Neuronal stem cell (in vitro differentiated cells): Measurements from ENCODE around the gene GRM7.

Experiments used
- DNase-seq: peaks from one replicate; pipeline ENCODE4 v3.0.0-alpha.2; 2013; ENCODE audit warnings: low spot score
- H2AFZ ChIP-seq: one replicate; pipeline ENCODE4 v1.6.1; 2013; ENCODE audit warnings: mild to moderate bottlenecking, low read length, inconsistent platforms
- H2AK5ac ChIP-seq: 2 replicates; pipeline ENCODE4 v1.6.1; 2013; ENCODE audit warnings: low read depth, mild to moderate bottlenecking, inconsistent platforms, low read length, moderate library complexity, mixed read lengths
- H2BK120ac ChIP-seq: 2 replicates; pipeline ENCODE4 v1.6.1; 2013; ENCODE audit warnings: low read depth, mild to moderate bottlenecking, inconsistent platforms, low read length, moderate library complexity, mixed read lengths
- H2BK12ac ChIP-seq: one replicate; pipeline ENCODE4 v1.6.1; 2013; ENCODE audit warnings: low read length, inconsistent platforms
- H2BK15ac ChIP-seq: 2 replicates; pipeline ENCODE4 v1.6.1; 2013; ENCODE audit warnings: mild to moderate bottlenecking, low read length, inconsistent platforms, mixed read lengths
- H2BK5ac ChIP-seq: one replicate; pipeline ENCODE4 v1.6.1; 2013; ENCODE audit warnings: inconsistent platforms, mild to moderate bottlenecking, low read length, moderate library complexity
- H3K14ac ChIP-seq: one replicate; pipeline ENCODE4 v1.6.1; 2013; ENCODE audit warnings: low read length, inconsistent platforms
- H3K18ac ChIP-seq: 2 replicates; pipeline ENCODE4 v1.6.1; 2013; ENCODE audit warnings: low read length, inconsistent platforms
- H3K23ac ChIP-seq: 2 replicates; pipeline ENCODE4 v1.6.1; 2013; ENCODE audit warnings: low read depth, mild to moderate bottlenecking, mixed read lengths, low read length, inconsistent platforms; ENCODE audit not compliant: poor library complexity
- H3K27ac ChIP-seq: replicated peaks from 3 replicates; pipeline ENCODE4 v1.5.1; 2013; ENCODE audit warnings: low read length, inconsistent platforms
- H3K27me3 ChIP-seq, 3 experiments: 2 replicates each; pipeline ENCODE4 v1.6.1; 2013; ENCODE audit warnings: low read length in 3 of 3, mild to moderate bottlenecking in 2 of 3, inconsistent platforms in 1 of 3, low read depth in 1 of 3, mixed read lengths in 1 of 3, moderate library complexity in 1 of 3; ENCODE audit not compliant: control insufficient read depth in 3 of 3, insufficient read depth in 3 of 3
- H3K36me3 ChIP-seq, 2 donors: replicated peaks in 1 of 2; 2 replicates each; pipeline ENCODE4 v1.6.1; 2013; ENCODE audit warnings: low read length in 2 of 2; ENCODE audit not compliant: control insufficient read depth in 2 of 2, insufficient read depth in 2 of 2
- H3K4ac ChIP-seq: 2 replicates; pipeline ENCODE4 v1.6.1; 2013; ENCODE audit warnings: inconsistent platforms, mild to moderate bottlenecking, low read length, moderate library complexity
- H3K4me1 ChIP-seq, 2 donors: 1 replicate in 1 of 2; 2 replicates in 1 of 2; pipeline ENCODE4 v1.6.1; 2013; ENCODE audit warnings: low read length in 2 of 2, low read depth in 1 of 2; ENCODE audit not compliant: control insufficient read depth in 2 of 2, insufficient read depth in 1 of 2
- H3K4me2 ChIP-seq: one replicate; pipeline ENCODE4 v1.6.1; 2013; ENCODE audit warnings: mild to moderate bottlenecking, low read length, inconsistent platforms; ENCODE audit not compliant: insufficient read depth, poor library complexity, severe bottlenecking
- H3K4me3 ChIP-seq, 2 donors: 2 replicates each; pipeline ENCODE4 v1.5.1; 2013; ENCODE audit warnings: low read length in 2 of 2, mild to moderate bottlenecking in 2 of 2, inconsistent platforms in 1 of 2, moderate library complexity in 1 of 2
- H3K79me1 ChIP-seq: one replicate; pipeline ENCODE4 v1.6.1; 2013; ENCODE audit warnings: low read depth, mild to moderate bottlenecking, inconsistent platforms, low read length, moderate library complexity
- H3K9ac ChIP-seq: one replicate; pipeline ENCODE4 v1.6.1; 2013; ENCODE audit warnings: mild to moderate bottlenecking, low read depth, low read length, inconsistent platforms; ENCODE audit not compliant: poor library complexity
- H3K9me3 ChIP-seq, 2 donors: replicated peaks in 1 of 2; 2 replicates each; pipeline versions ENCODE3 to v1.6.1; 2013; ENCODE audit warnings: low read length in 2 of 2, mild to moderate bottlenecking in 2 of 2, inconsistent platforms in 1 of 2, low read depth in 1 of 2, mixed read lengths in 1 of 2, moderate library complexity in 1 of 2; ENCODE audit not compliant: control insufficient read depth in 2 of 2, insufficient read depth in 1 of 2
- H4K8ac ChIP-seq: one replicate; pipeline ENCODE4 v1.6.1; 2013; ENCODE audit warnings: low read depth, mild to moderate bottlenecking, inconsistent platforms, low read length, moderate library complexity
- H4K91ac ChIP-seq: one replicate; pipeline ENCODE4 v1.6.1; 2013; ENCODE audit warnings: low read length, low read depth, mild to moderate bottlenecking, inconsistent platforms; ENCODE audit not compliant: poor library complexity
- WGBS, 2 donors: extraction: QIAGEN DNeasy Blood & Tissue Kit; methylation state at CpG; one replicate each; pipeline ENCODE4 v1.1.7; 2013; ENCODE audit warnings: missing lambda C conversion rate in 2 of 2, mixed read lengths in 1 of 2; ENCODE audit not compliant: insufficient read length in 2 of 2, insufficient replicate concordance in 1 of 2; ENCODE audit errors: extremely low coverage in 2 of 2; 5-methylcytosine and 5-hydroxymethylcytosine counted together

The GRM7 gene

DNA sequence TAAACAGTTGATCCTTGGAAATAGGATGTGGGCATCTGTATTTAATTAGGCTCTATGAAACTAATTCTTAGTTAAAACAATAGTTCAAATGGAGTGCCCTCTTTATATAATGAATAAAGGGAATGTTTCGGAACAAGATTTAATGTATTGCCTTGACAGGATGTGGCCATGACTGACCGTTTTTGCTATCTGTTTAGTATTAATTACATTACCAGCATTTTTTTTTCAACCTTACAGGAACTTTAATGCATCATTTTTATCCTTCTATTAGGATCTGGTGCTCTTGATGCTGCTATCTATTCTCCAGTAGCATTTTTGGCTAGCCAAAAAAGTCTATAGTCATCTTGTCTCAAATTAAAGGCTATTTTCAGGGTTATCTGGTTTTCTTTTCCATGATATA is 340.9 kb downstream of the GRM7 start:
- no peak for DNase-seq
- H3K23ac ChIP-seq = no peak overlapping the region
- no peak overlapping the region for H3K9ac ChIP-seq
- no peaks in the 10 kb centered on the region for H3K79me1 ChIP-seq
- H4K8ac ChIP-seq = no peak overlapping the region
- no peak overlapping the region for H2AK5ac ChIP-seq
- no peak overlapping the region for H3K4me2 ChIP-seq
- H3K4me1 ChIP-seq = no peaks in the 10 kb centered on the region
- H3K4ac ChIP-seq = no peak overlapping the region
- no peak overlapping the region for H2BK5ac ChIP-seq
- H3K9me3 ChIP-seq = no peaks in the 10 kb centered on the region
- no peak overlapping the region for H3K4me3 ChIP-seq
- H3K18ac ChIP-seq = no peak overlapping the region
- no peak overlapping the region for H3K27ac ChIP-seq
- H3K14ac ChIP-seq = no peak overlapping the region
- H2BK120ac ChIP-seq = no peak overlapping the region
- no peaks in the 10 kb centered on the region for H3K36me3 ChIP-seq
- H4K91ac ChIP-seq = no peak overlapping the region
- no peak overlapping the region for H2AFZ ChIP-seq
- no peak overlapping the region for H2BK15ac ChIP-seq
- no CpG with 5 or more reads among the region's 2 CpGs for WGBS, 2 donors
- H2BK12ac ChIP-seq = no peak overlapping the region
- no peaks in the 10 kb centered on the region for H3K27me3 ChIP-seq

DNA sequence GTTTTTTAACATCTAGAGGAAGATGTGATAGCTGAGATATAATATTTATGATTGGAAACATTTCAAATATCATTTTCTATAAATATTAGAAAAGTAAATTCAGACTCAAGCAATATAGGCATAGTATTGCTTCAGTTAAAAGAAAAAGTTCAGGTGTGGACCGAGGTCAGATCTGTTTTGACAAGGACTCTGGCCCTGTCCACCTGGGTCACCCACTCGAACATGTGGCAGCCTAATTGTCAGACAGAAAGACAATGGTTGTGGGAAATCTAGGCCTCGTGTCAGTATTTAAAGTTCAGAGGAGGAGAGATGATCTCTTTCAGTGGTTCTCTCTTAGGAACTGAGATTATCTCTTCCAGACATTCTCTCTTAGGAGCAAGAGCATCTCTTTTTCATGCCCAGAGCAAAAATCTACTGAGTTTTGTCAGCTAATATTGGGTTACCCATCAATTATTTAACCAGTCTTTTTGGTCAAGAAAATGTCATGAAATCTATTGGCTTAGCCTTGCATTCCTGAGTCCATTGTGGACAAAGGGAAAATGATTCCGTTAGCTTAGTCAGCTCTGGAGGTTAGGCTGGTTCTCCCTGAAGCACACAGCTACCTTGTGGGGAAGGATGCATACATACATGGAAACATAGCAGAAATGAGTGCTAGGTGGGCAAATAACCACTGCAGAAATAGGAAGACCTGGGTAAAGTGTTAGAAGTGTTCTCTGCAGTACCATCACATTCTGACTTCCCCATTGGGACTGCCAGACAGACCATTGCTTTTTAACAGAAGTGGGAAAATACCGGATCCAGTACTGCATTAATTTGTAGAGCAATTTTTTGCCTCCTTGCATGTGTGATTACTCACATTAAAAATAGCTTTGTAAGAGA is 343.3 kb downstream of the GRM7 start:
- H4K91ac ChIP-seq = no peak overlapping the region
- no peak overlapping the region for H2AK5ac ChIP-seq
- H2AFZ ChIP-seq = no peak overlapping the region
- no peaks in the 10 kb centered on the region for H3K27me3 ChIP-seq
- no peak overlapping the region for H3K4me2 ChIP-seq
- no CpG with 5 or more reads among the region's 5 CpGs for WGBS, 2 donors
- no peaks in the 10 kb centered on the region for H3K9me3 ChIP-seq
- H3K9ac ChIP-seq = no peak overlapping the region
- H2BK12ac ChIP-seq = no peak overlapping the region
- no peak overlapping the region for H3K27ac ChIP-seq
- H3K4me3 ChIP-seq = no peak overlapping the region
- H2BK120ac ChIP-seq = no peak overlapping the region
- H3K79me1 ChIP-seq = no peaks in the 10 kb centered on the region
- no peak overlapping the region for H3K18ac ChIP-seq
- no peaks in the 10 kb centered on the region for H3K4me1 ChIP-seq
- H2BK5ac ChIP-seq = no peak overlapping the region
- no peak for DNase-seq
- no peak overlapping the region for H3K23ac ChIP-seq
- no peak overlapping the region for H2BK15ac ChIP-seq
- no peak overlapping the region for H4K8ac ChIP-seq
- H3K4ac ChIP-seq = no peak overlapping the region
- H3K14ac ChIP-seq = no peak overlapping the region
- no peaks in the 10 kb centered on the region for H3K36me3 ChIP-seq

DNA sequence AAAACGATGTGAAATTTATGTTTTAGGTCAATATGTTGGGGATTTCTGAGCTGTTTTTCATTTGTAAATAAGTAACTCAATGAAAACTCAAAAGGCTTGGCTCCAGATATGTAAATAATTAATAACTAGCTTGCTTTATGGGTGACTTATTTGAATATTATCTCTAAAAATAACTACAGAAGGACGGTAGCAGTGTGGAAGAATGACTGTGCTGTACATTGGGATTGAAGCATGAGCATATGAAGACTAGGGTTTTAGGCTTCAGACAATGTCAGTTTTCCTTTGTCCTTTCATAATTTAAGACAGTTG is 343.9 kb downstream of the GRM7 start:
- no peak overlapping the region for H3K27ac ChIP-seq
- no peak overlapping the region for H4K91ac ChIP-seq

DNA sequence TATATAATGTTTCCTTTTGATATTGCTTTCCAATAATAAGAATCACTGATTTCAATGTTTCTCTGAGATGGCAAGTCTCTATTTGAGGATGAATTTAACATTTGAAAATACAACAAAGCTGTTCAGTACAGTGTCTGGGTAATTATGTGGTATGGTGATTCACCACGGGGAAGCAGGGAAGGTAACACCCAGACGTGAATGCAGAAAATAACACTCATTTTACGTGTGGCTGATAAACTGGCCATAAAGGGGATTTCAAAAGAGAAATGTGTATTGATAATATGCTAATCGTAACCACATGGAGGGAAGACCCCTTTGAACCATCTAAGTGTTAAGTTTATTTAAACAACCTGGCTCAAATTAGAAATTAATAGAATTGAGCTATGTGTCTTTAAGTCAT is 344.6 kb downstream of the GRM7 start:
- H2BK120ac ChIP-seq = no peak overlapping the region
- no peak overlapping the region for H2BK15ac ChIP-seq
- H3K14ac ChIP-seq = no peak overlapping the region
- no peak overlapping the region for H2BK5ac ChIP-seq
- WGBS, 2 donors = no CpG with 5 or more reads among the region's 4 CpGs
- no peak overlapping the region for H4K8ac ChIP-seq
- H2BK12ac ChIP-seq = no peak overlapping the region
- no peaks in the 10 kb centered on the region for H3K9me3 ChIP-seq
- H3K23ac ChIP-seq = no peak overlapping the region
- H3K4me2 ChIP-seq = no peak overlapping the region
- no peak overlapping the region for H3K9ac ChIP-seq
- no peak overlapping the region for H3K18ac ChIP-seq
- no peak for DNase-seq
- no peak overlapping the region for H2AK5ac ChIP-seq
- no peaks in the 10 kb centered on the region for H3K27me3 ChIP-seq
- H3K4me1 ChIP-seq = no peaks in the 10 kb centered on the region
- H3K79me1 ChIP-seq = no peaks in the 10 kb centered on the region
- no peaks in the 10 kb centered on the region for H3K36me3 ChIP-seq
- no peak overlapping the region for H2AFZ ChIP-seq
- no peak overlapping the region for H3K27ac ChIP-seq
- no peak overlapping the region for H3K4me3 ChIP-seq
- no peak overlapping the region for H3K4ac ChIP-seq
- H4K91ac ChIP-seq = no peak overlapping the region

More for the DNA sequence above, 343.9 kb downstream of the GRM7 start:
- Histone ChIP-seq H3K9ac (no peak overlapping the region), H3K4ac (no peak overlapping the region), H3K18ac (no peak overlapping the region), H2BK12ac (no peak overlapping the region), H3K9me3 (no peaks in the 10 kb centered on the region), H3K23ac (no peak overlapping the region), H3K4me2 (no peak overlapping the region), H4K8ac (no peak overlapping the region), H3K79me1 (no peaks in the 10 kb centered on the region), H3K27me3 (no peaks in the 10 kb centered on the region), H2AFZ (no peak overlapping the region), H3K4me1 (no peaks in the 10 kb centered on the region), H2BK15ac (no peak overlapping the region), H2BK5ac (no peak overlapping the region), H3K4me3 (no peak overlapping the region), H3K36me3 (no peaks in the 10 kb centered on the region), H3K14ac (no peak overlapping the region), H2BK120ac (no peak overlapping the region), H2AK5ac (no peak overlapping the region)
- WGBS, 2 donors = no CpG with 5 or more reads among the region's 2 CpGs
- no peak for DNase-seq
